GM18951 (cell line): ENCODE results near the gene TUBB1.

Source experiments
- POLR2A ChIP-seq: IDR thresholded peaks from 4 replicates; pipeline ENCODE4 v1.6.1; 2011; ENCODE audit warnings: mild to moderate bottlenecking; ENCODE audit not compliant: insufficient read length, insufficient read depth; ENCODE audit errors: extremely low read depth
- in situ Hi-C: fragments of 300-500 bp; cut with MboI; formaldehyde crosslinking; loops from one replicate; pipeline ENCODE4 v1.12.0; 2022; ENCODE audit warnings: low sequenced_read_pairs, mixed read lengths, inconsistent platforms; ENCODE audit not compliant: unreplicated experiment

The TUBB1 gene

GRCh38 chr20:58984691-58985090 lies 34.5 kb upstream of the TUBB1 start:
- in situ Hi-C loops: loop anchor here (10.0 kb wide), 1 partner anchor 80 kb away; no protein-coding TSS in a partner anchor
- no peak for TF ChIP-seq POLR2A

- TF ChIP-seq POLR2A: no peak
- in situ Hi-C loops: loop anchor here (10.0 kb wide), 1 partner anchor 81 kb away; no protein-coding TSS in a partner anchor
These were observed 33.6 kb upstream of the TUBB1 start for GRCh38 chr20:58985656-58986055.

GRCh38 chr20:58986286-58986967 lies 32.8 kb upstream of the TUBB1 start:
- in situ Hi-C loops: loop anchor here (10.0 kb wide), 1 partner anchor 82 kb away; no protein-coding TSS in a partner anchor
- TF ChIP-seq POLR2A: no peak

DNA sequence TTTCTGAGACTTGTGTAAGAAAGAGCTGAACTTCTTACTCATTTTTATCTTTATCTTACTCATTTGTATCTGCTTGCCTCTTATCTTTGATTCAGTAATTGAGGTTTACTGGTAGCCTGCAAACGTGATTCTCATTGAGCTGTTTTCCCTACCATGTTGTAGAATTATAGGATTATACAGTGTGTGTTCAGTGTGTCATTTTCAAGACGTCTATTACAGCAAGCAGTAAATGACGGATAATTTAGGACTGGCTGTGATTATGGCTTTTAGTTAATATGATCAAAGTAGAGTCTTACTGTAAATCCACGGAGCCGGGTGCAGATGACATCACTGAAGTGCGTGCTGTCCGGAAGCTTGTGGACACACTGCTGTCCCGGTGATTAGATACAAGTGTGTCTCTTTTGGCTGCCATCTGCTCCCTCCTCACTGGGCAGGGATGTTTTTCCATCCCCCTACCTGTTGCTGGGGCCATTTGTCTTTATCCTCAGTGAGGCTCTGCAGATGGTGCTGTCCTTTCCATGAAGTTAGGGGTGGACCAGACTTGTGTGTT lies 32.2 kb upstream of the TUBB1 start:
- no peak for TF ChIP-seq POLR2A
- in situ Hi-C loops: loop anchor here (10.0 kb wide), 1 partner anchor 82 kb away; no protein-coding TSS in a partner anchor

DNA sequence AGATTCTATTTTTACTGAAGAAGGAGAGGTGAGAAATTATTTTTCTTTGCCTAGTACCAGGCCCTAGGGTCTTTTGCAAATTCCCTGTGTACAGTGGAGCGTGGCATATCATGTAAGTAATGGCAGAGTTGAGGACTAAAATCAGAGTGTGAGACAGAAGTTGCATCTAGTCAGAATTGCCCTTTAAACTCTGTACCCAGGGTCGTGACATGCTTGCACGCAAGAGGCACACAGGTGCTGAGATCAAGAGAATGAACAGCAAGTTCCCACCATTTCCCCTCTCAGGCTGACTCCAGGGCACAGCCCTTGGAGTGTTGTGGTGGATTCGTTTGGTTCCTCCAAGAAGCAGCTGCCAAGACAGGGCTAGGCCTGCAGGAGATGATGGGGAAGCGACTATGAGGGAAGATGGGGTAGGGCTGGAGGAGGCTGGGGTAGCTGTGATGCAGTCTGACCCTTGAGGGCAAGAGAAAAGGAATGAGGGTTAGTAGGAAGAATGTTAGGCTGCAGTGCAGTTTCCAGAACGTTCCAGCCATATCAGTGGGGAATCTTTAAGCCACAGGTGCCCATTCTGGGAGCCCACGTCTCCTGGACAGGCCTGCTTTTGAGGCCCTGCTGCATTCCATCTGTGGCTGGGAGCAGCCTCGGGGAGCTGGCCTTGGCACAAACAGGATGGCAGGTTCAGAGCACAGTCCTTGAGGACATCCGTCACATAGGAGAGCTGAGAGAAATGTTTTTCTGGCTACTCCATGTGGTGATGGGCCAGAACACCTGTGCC lies 31.3 kb upstream of the TUBB1 start:
- in situ Hi-C loops: loop anchor here (10.0 kb wide), 1 partner anchor 83 kb away; no protein-coding TSS in a partner anchor
- TF ChIP-seq POLR2A: no peak

- in situ Hi-C loops: loop anchor here (10.0 kb wide), 1 partner anchor 84 kb away; no protein-coding TSS in a partner anchor
These were observed 30.7 kb upstream of the TUBB1 start for GRCh38 chr20:58988565-58988882.

GRCh38 chr20:58989196-58989595 lies 30.0 kb upstream of the TUBB1 start:
- TF ChIP-seq POLR2A: no peak

More at GRCh38 chr20:58988565-58988882, 30.7 kb upstream of the TUBB1 start:
- no peak for TF ChIP-seq POLR2A

GRCh38 chr20:58990651-58991445 lies 28.4 kb upstream of the TUBB1 start:
- peak; percentile 21 for TF ChIP-seq POLR2A
- in situ Hi-C loops: no loop called here

More at GRCh38 chr20:58989196-58989595, 30.0 kb upstream of the TUBB1 start:
- in situ Hi-C loops: loop anchor here (10.0 kb wide), 1 partner anchor 84 kb away; no protein-coding TSS in a partner anchor

DNA sequence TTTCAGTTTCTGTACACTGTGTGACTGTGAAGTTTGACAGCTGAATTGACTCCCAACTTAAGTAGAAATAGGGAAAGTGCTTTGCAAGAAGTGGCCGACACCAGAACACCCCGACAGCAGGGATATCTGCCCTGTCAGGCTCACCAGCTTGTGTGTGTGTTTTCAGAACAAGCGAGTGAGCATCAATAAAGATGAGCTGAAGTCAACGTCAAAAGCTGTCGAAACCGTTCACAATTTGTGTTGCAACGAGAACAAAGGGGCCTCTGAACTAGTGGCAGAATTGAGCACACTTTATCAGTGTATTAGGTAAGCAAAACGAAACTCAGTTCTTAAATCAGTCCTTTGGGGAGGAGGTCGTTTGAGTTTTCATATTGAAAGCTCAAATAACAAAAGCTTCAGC lies 27.5 kb upstream of the TUBB1 start:
- in situ Hi-C loops: no loop called here
- TF ChIP-seq POLR2A: no peak

- no peak for TF ChIP-seq POLR2A
- in situ Hi-C loops: no loop called here
These were observed 26.3 kb upstream of the TUBB1 start for GRCh38 chr20:58992911-58993310.

- in situ Hi-C loops: no loop called here
- peak; percentile 27 for TF ChIP-seq POLR2A
These were observed 25.6 kb upstream of the TUBB1 start for GRCh38 chr20:58993332-58994248.
